CD4-positive, alpha-beta T cell treated with Interleukin-17A for 1 hour (primary cell): ENCODE measurements around the gene PGAP3.

Source experiments
- DNase-seq: peaks from one replicate; pipeline ENCODE4 v3.0.0-alpha.2; 2020

Gene PGAP3

GRCh38 chr17:39671651-39672521, 16.0 kb downstream of the PGAP3 start:
- no peak for DNase-seq

DNA sequence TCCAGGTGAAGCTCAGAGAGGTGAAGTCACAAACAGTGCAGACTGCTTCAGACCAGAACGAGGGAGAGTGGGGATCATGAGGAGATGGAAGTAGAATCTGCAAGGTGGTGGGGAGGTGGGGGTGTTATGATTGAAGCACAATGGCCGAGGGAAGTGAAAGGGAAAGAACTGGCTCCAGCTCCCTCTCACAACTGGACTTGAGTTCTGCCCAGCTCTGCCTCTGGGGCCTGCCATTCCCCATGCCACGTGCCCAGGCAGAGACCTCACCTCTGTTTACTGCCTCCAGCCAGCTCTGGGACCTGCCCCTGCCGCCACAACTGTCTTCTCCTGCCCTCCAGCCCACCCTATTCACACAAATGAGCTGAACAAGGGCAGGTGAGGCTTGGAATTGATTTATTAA, 17.1 kb downstream of the PGAP3 start:
- DNase-seq: no peak

DNA sequence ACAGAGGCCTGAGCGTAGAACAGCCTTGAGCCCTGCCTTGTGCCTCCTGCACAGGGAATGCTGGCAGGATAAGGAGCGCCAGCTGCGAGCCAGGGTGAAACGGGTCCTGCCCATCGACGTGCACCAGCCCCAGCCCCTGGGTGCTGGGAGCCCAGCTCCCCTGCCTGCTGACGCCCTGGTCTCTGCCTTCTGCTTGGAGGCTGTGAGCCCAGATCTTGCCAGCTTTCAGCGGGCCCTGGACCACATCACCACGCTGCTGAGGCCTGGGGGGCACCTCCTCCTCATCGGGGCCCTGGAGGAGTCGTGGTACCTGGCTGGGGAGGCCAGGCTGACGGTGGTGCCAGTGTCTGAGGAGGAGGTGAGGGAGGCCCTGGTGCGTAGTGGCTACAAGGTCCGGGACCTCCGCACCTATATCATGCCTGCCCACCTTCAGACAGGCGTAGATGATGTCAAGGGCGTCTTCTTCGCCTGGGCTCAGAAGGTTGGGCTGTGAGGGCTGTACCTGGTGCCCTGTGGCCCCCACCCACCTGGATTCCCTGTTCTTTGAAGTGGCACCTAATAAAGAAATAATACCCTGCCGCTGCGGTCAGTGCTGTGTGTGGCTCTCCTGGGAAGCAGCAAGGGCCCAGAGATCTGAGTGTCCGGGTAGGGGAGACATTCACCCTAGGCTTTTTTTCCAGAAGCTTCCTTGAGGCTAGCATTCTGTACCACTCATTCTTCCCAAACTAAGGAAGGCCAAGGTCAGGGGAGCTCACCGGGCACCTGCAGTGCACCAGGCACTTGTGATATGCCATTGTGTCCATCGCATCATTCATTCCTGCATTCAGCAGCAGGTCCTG, 17.7 kb downstream of the PGAP3 start:
- DNase-seq: no peak

DNA sequence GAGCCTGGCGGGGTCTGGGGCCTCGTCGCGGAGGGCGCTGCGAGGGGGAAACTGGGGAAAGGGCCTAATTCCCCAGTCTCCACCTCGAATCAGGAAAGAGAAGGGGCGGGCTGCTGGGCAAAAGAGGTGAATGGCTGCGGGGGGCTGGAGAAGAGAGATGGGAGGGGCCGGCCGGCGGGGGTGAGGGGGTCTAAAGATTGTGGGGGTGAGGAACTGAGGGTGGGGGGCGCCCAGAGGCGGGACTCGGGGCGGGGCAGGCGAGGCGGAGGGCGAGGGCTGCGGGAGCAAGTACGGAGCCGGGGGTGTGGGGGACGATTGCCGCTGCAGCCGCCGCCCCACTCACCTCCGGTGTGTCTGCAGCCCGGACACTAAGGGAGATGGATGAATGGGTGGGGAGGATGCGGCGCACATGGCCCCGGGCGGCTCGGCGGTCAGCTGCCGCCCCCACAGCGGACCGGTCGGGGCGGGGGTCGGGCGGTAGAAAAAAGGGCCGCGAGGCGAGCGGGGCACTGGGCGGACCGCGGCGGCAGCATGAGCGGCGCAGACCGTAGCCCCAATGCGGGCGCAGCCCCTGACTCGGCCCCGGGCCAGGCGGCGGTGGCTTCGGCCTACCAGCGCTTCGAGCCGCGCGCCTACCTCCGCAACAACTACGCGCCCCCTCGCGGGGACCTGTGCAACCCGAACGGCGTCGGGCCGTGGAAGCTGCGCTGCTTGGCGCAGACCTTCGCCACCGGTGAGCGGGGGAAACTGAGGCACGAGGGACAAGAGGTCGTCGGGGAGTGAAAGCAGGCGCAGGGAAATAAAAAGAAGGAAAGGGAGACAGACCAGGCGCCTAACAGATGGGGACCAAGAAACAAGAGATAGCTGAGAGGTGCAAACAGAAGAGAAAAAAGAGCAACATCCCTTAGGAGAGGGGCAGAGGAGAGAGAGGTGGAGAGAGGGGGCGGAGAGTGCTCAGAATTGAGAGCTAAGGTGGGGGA, 19.6 kb downstream of the PGAP3 start, which contains the start of gene PNMT:
Gene PNMT (plus strand): TSS at position 509 of the 980 bp plus-strand sequence. CDS start 23 bp downstream, at position 532.
- DNase-seq: peak; percentile 64

GRCh38 chr17:39667262-39667944, 20.5 kb downstream of the PGAP3 start:
- DNase-seq: no peak

DNA sequence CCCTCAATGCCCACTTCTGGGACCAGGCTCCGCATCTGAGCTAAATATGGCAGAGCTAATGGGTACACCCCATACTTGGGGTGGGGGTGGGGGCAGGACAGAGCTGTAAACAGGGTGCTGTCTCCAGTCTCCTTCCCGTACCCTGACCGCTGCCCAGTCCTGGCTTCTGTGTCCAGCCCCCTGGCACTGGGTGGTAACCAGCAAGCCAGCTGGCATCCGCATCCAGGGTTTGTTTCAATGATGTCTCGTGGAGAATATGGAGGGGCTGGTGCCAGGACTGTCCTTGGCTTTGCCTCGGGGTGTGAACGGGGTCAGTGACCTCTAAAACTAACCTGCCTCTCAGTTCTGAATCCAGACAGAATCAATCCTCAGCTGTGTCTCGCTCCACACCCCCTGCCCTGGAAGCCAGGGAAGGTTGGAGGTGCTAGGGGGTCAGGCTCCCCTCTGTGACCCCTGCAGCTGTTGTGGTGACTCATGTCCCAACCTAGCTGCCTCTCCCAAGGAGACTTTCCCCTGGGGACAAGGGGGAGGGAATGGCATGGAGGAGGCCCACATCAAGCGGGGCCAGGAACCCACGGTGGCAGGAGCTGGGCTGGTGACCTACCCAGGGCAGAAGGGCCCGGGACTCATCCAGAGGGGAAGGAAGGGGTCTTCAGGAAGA, 21.1 kb downstream of the PGAP3 start:
- DNase-seq: no peak

DNA sequence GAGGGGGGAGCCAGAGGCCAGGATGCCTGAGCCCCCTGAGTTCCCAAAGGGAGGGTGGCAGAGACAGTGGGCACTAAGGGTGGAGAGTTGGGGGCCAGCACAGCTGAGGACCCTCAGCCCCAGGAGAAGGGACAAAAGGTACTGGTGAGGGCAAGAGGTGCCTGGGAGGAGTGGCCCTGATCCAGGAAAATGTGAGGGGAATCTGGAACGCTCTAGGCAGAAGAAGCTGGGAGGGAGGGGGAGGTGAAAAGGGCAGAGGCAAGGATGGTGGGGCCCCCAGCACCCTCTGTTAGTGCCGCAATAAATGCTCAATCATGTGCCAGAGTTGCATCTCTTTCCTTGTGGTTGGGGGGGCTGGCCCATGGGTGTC, 21.6 kb downstream of the PGAP3 start:
- DNase-seq: no peak

DNA sequence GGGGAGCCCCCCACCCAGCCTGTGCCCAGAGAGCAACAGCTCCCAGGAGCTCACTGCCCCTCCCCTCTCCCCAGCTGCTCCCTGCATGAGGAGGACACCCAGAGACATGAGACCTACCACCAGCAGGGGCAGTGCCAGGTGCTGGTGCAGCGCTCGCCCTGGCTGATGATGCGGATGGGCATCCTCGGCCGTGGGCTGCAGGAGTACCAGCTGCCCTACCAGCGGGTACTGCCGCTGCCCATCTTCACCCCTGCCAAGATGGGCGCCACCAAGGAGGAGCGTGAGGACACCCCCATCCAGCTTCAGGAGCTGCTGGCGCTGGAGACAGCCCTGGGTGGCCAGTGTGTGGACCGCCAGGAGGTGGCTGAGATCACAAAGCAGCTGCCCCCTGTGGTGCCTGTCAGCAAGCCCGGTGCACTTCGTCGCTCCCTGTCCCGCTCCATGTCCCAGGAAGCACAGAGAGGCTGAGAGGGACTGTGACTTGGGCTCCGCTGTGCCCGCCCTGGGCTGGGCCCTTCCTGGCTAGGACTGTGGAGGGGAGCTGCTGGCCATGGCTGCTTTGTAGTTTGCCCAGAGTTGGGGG, 22.1 kb downstream of the PGAP3 start:
- no peak for DNase-seq

GRCh38 chr17:39664581-39665561, 23.0 kb downstream of the PGAP3 start, which contains the start of gene TCAP:
TSS of gene TCAP (plus strand) at chr17:39665349. CDS start at chr17:39665360, 11 bp downstream.
- no peak for DNase-seq

- DNase-seq: no peak
Measured at GRCh38 chr17:39663688-39664580, 23.9 kb downstream of the PGAP3 start.

- no peak for DNase-seq
Measured at GRCh38 chr17:39663340-39663687, 24.5 kb downstream of the PGAP3 start.

GRCh38 chr17:39662551-39663339, 25.1 kb downstream of the PGAP3 start:
- DNase-seq: no peak

DNA sequence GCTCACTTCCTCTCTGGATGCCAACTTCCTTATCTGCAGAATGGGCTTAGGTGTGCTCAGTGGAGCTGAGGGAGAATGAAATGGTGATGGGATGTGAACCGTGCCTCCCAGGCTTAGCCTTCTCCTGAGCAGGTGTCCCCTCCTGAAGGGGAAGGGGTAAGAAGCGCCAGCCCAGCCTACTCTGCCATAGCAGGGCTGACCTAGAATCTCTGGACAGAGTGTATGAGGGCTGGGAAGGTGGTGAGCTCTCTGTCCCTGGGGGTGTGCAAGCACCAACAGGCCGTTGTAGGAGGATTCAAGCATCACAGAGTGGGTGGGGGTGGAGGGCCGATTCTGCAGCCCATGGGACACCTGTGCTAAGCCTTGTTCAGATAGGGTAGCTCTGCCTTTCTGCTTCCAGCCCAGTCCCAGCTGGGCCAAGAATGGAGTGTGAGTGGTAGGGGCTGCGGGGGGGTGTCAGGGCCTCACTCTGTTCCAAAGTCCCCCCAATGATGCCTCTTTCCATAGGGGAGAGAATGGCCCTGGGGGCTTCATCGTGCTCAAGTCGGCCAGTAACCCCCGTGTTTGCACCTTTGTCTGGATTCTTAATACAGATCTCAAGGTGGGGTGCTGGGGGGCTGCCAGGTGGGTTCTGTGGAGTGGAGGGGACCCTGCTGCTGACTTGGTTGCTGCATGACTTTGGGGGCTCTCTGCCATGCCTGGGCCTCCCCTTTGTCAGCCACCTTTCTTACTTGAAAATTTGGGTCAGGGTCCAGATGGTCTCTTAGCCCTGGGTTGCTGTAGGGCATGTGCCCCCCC, 25.9 kb downstream of the PGAP3 start:
- no peak for DNase-seq

DNA sequence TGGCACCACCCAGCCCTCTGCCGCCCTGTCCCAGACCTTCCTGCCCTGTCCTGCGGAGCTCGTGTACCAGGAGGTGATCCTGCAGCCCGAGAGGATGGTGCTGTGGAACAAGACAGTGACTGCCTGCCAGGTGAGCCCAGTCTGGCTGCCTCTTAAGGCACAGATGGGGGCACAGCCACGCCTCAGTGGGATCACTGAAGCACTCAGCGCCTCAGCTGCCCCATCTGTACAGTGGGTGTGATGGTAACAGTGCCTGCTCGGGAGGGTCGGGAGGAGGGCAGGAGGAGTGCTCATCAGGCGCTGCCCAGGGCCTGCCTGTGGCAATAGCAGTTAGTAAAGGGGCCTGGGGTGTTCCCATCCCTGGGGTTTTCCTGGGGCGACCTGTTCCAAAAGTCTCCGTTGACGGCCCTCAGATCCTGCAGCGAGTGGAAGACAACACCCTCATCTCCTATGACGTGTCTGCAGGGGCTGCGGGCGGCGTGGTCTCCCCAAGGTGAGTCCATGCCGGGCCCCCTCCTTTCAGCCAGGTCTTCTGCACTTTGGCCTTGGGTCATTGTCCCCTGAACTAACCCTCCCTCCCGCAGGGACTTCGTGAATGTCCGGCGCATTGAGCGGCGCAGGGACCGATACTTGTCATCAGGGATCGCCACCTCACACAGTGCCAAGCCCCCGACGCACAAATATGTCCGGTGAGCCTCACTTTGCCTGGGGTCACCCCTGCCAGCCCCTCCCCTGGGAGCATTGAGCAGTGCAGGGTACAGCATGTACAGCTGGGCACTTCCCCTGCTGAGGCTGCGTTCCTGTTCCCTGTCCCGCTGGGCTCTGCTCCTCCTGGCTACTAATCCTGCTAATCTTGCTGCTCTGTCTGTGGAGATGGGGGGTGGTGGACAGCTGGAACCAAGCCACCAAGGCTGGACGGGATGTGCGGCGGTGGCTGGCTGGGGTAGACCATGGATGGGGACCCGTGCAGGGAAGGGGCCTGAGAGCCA, 27.2 kb downstream of the PGAP3 start:
- no peak for DNase-seq

DNA sequence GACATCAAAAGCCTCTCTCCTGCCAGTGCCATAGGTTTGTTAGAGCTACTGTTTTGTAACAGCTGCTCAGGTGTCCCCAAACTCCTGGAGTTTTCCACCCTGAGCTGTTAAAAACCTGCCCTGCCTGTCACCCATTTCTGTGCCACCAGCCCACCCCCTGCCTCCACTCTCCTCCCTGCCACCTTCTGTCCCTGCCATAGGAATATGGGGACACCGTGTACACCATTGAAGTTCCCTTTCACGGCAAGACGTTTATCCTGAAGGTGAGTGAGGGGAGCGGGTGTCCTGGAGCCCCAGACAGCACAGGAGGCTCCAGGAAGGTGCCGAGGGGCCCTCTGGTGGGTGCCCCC, 27.9 kb downstream of the PGAP3 start:
- DNase-seq: no peak
